GM23338 (cell line): Measurements from ENCODE around the gene SNX22. TPM values are rescaled to one million over a fixed set of nuclear protein-coding genes. Genes with fewer than 3 reads are reported as not detected.
A peak's percentile ranks its signal among the peaks of the same experiment; 100 is the strongest.

Experiments used
- ATAC-seq: fragments of 200-7000 bp; cut with Tn5 transposase; 3 replicates; pipeline ENCODE4 v1.9.1; 2020
- DNase-seq: peaks from one replicate; pipeline ENCODE4 v3.0.0-alpha.2; 2015; ENCODE audit warnings: low spot score
- H2AFZ ChIP-seq: fragments of 200-600 bp; sonication (generic); 2 replicates; pipeline ENCODE4 v1.8.0; 2016; ENCODE audit warnings: antibody characterized with exemption, mild to moderate bottlenecking, moderate library complexity
- H3F3A ChIP-seq: fragments of 200-600 bp; sonication (generic); replicated peaks from 2 replicates; pipeline ENCODE4 v1.8.0; 2017; ENCODE audit warnings: antibody characterized with exemption, mixed run types, low read depth
- H3K27ac ChIP-seq: fragments of 200-600 bp; sonication (generic); 2 replicates; pipeline ENCODE4 v1.6.1; 2016; ENCODE audit warnings: low read depth
- H3K27me3 ChIP-seq: fragments of 200-600 bp; sonication (generic); 2 replicates; pipeline ENCODE4 v1.8.0; 2016; ENCODE audit warnings: mild to moderate bottlenecking, mixed run types, moderate library complexity; ENCODE audit not compliant: insufficient read depth
- H3K36me3 ChIP-seq: fragments of 200-600 bp; sonication (generic); 2 replicates; pipeline ENCODE4 v1.8.0; 2016; ENCODE audit warnings: mild to moderate bottlenecking; ENCODE audit not compliant: insufficient read depth
- H3K4me1 ChIP-seq: fragments of 200-600 bp; sonication (generic); 2 replicates; pipeline ENCODE4 v1.8.0; 2016; ENCODE audit warnings: mild to moderate bottlenecking, moderate library complexity; ENCODE audit not compliant: insufficient read depth
- H3K4me2 ChIP-seq: fragments of 200-600 bp; sonication (generic); 2 replicates; pipeline ENCODE4 v1.7.1; 2017; ENCODE audit warnings: mixed run types
- H3K4me3 ChIP-seq: fragments of 200-600 bp; sonication (generic); 2 replicates; pipeline ENCODE4 v1.6.1; 2016; ENCODE audit warnings: mixed run types
- H3K79me2 ChIP-seq: fragments of 200-600 bp; sonication (generic); replicated peaks from 2 replicates; pipeline ENCODE4 v1.8.0; 2017; ENCODE audit warnings: mild to moderate bottlenecking; ENCODE audit not compliant: insufficient read depth
- H3K9me2 ChIP-seq: fragments of 200-600 bp; sonication (generic); 2 replicates; pipeline ENCODE4 v1.8.0; 2017; ENCODE audit not compliant: insufficient read depth
- H4K20me1 ChIP-seq: fragments of 200-600 bp; sonication (generic); replicated peaks from 2 replicates; pipeline ENCODE4 v1.8.0; 2017; ENCODE audit warnings: mild to moderate bottlenecking; ENCODE audit not compliant: insufficient read depth
- H3K27ac Mint-ChIP-seq: 2 replicates; pipeline ENCODE4 v1.8.0; 2020; ENCODE audit warnings: inconsistent platforms, mild to moderate bottlenecking, moderate library complexity, mixed read lengths
- H3K27me3 Mint-ChIP-seq: 3 replicates; pipeline ENCODE4 v1.8.0; 2022; ENCODE audit warnings: low read depth, mild to moderate bottlenecking, moderate library complexity, mixed read lengths, inconsistent platforms; ENCODE audit not compliant: insufficient read depth, poor library complexity
- H3K36me3 Mint-ChIP-seq: 3 replicates; pipeline ENCODE4 v1.8.0; 2021; ENCODE audit warnings: low read depth, mild to moderate bottlenecking, inconsistent platforms, moderate library complexity, mixed read lengths
- H3K4me1 Mint-ChIP-seq: 3 replicates; pipeline ENCODE4 v1.8.0; 2020; ENCODE audit warnings: mild to moderate bottlenecking, inconsistent platforms, mixed read lengths
- H3K4me3 Mint-ChIP-seq: 3 replicates; pipeline ENCODE4 v1.8.0; 2021; ENCODE audit warnings: moderate library complexity, mild to moderate bottlenecking, inconsistent platforms, mixed read lengths
- H3K9me3 Mint-ChIP-seq: 3 replicates; pipeline ENCODE4 v1.8.0; 2020; ENCODE audit warnings: moderate library complexity, mild to moderate bottlenecking, inconsistent platforms, mixed read lengths
- CREB1 ChIP-seq: fragments of 250-450 bp; sonication (Bioruptor Pico); IDR thresholded peaks from 2 replicates; pipeline ENCODE4 v1.5.0; 2020; ENCODE audit warnings: low read depth, mild to moderate bottlenecking, moderate library complexity
- EZH2 ChIP-seq: fragments of 200-600 bp; sonication (generic); IDR thresholded peaks from one replicate; pipeline ENCODE4 v1.8.0; 2017; ENCODE audit warnings: antibody characterized with exemption, mild to moderate bottlenecking, low read depth; ENCODE audit not compliant: unreplicated experiment
- EZH2phosphoT487 ChIP-seq: fragments of 200-600 bp; sonication (generic); IDR thresholded peaks from one replicate; pipeline ENCODE4 v1.8.1; 2018; ENCODE audit warnings: antibody characterized with exemption; ENCODE audit not compliant: unreplicated experiment
- JUNB ChIP-seq: IDR thresholded peaks from one replicate; pipeline ENCODE4 v1.6.1; 2016; ENCODE audit warnings: antibody characterized with exemption; ENCODE audit not compliant: unreplicated experiment
- NANOG ChIP-seq: IDR thresholded peaks from 2 replicates; pipeline ENCODE4 v1.6.1; 2016; ENCODE audit warnings: antibody characterized with exemption, borderline replicate concordance
- POLR2AphosphoS5 ChIP-seq: IDR thresholded peaks from 2 replicates; pipeline ENCODE4 v1.6.1; 2016; ENCODE audit warnings: antibody characterized with exemption, low read depth
- STAT1 ChIP-seq: IDR thresholded peaks from one replicate; pipeline ENCODE4 v1.6.1; 2016; ENCODE audit warnings: antibody characterized with exemption; ENCODE audit not compliant: unreplicated experiment
- ZNF114 ChIP-seq: fragments of 250-450 bp; sonication (Bioruptor Pico); IDR thresholded peaks from 2 replicates; pipeline ENCODE4 v1.5.0; 2020; ENCODE audit warnings: mild to moderate bottlenecking, moderate library complexity
- ZNF331 ChIP-seq: fragments of 250-450 bp; sonication (Bioruptor Pico); IDR thresholded peaks from 2 replicates; pipeline ENCODE4 v1.5.0; 2020; ENCODE audit warnings: low read depth, mild to moderate bottlenecking, moderate library complexity
- polyA plus RNA-seq: library from polyadenylated mRNA; unstranded; fragments of >200 nt; fragmentation: Nextera tagmentation; extraction: Ambion mirVana; gene quantifications from 2 replicates; pipeline ENCODE4 v1.2.1, GENCODE V29; 2016
- total RNA-seq: library from RNA; depleted of rRNA; stranded (reverse); fragments of >200 nt; shearing (Covaris generic); gene quantifications from 2 replicates; pipeline ENCODE4 v1.2.3, GENCODE V29; 2014
- TF ChIP-seq, protein P1 (sequence below), 2 experiments: fragments of 200-600 bp in 1 of 2; sonication (generic) in 1 of 2; conservative IDR thresholded peaks; 2 replicates each; pipeline versions ENCODE4 v1.5.1 to v1.6.1; 2016 to 2017; ENCODE audit warnings: antibody characterized with exemption in 2 of 2, low read depth in 2 of 2, mild to moderate bottlenecking in 2 of 2, moderate library complexity in 1 of 2
- TF ChIP-seq, protein P2 (sequence below): IDR thresholded peaks from one replicate; pipeline ENCODE4 v1.6.1; 2018; ENCODE audit warnings: antibody characterized with exemption; ENCODE audit not compliant: unreplicated experiment
- TF ChIP-seq, protein P3 (sequence below): IDR thresholded peaks from 2 replicates; pipeline ENCODE4 v1.6.1; 2016; ENCODE audit warnings: antibody characterized with exemption

The SNX22 gene
- total and polyA plus RNA-seq, 2 experiments from 2014 or later, result 3.7 to 5.7 TPM

DNA sequence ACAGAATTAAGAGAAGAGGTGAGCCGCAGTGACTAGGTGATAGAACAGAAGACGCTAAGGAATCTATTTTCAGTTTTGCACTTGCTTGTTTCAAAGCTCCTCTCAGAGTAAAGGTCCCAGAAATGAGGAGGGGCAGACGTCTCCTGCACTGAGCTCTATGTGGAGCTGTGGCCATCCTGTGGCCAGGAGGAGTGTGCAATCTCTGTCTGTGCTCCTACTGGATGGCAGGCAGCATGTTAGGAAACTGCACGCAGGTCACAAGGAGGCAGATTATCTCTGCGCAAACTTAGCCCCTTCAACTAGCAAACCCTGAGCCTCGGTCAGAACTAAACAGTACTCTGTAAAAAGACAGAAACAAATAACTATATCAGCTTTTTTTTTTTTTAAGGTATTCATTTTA is 42.4 kb downstream of the SNX22 start:
- no peaks in the 10 kb centered on the region for H3K9me3 Mint-ChIP-seq
- no peaks in the 10 kb centered on the region for H3K9me2 ChIP-seq
- no peak overlapping the region for H3K4me2 ChIP-seq
- ATAC-seq, result peak; percentile 68
- DNase-seq, result peak; percentile 16
- H3K79me2 ChIP-seq, result no peaks in the 10 kb centered on the region
- no peaks in the 10 kb centered on the region for H3K36me3 ChIP-seq
- no peak overlapping the region for H3K4me3 Mint-ChIP-seq
- TF ChIP-seq STAT1, result no peak
- TF ChIP-seq JUNB, result no peak
- no peak for TF ChIP-seq EZH2phosphoT487
- TF ChIP-seq, protein P1, sequence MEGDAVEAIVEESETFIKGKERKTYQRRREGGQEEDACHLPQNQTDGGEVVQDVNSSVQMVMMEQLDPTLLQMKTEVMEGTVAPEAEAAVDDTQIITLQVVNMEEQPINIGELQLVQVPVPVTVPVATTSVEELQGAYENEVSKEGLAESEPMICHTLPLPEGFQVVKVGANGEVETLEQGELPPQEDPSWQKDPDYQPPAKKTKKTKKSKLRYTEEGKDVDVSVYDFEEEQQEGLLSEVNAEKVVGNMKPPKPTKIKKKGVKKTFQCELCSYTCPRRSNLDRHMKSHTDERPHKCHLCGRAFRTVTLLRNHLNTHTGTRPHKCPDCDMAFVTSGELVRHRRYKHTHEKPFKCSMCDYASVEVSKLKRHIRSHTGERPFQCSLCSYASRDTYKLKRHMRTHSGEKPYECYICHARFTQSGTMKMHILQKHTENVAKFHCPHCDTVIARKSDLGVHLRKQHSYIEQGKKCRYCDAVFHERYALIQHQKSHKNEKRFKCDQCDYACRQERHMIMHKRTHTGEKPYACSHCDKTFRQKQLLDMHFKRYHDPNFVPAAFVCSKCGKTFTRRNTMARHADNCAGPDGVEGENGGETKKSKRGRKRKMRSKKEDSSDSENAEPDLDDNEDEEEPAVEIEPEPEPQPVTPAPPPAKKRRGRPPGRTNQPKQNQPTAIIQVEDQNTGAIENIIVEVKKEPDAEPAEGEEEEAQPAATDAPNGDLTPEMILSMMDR (conservative IDR thresholded peaks at IDR 0.05; ENCODE audit: low read depth in 2 of 2), result peak in 1 of 2 experiments; percentile 48; a peak in 2 of 4 replicates
- TF ChIP-seq POLR2AphosphoS5, result no peak
- TF ChIP-seq, protein P2, sequence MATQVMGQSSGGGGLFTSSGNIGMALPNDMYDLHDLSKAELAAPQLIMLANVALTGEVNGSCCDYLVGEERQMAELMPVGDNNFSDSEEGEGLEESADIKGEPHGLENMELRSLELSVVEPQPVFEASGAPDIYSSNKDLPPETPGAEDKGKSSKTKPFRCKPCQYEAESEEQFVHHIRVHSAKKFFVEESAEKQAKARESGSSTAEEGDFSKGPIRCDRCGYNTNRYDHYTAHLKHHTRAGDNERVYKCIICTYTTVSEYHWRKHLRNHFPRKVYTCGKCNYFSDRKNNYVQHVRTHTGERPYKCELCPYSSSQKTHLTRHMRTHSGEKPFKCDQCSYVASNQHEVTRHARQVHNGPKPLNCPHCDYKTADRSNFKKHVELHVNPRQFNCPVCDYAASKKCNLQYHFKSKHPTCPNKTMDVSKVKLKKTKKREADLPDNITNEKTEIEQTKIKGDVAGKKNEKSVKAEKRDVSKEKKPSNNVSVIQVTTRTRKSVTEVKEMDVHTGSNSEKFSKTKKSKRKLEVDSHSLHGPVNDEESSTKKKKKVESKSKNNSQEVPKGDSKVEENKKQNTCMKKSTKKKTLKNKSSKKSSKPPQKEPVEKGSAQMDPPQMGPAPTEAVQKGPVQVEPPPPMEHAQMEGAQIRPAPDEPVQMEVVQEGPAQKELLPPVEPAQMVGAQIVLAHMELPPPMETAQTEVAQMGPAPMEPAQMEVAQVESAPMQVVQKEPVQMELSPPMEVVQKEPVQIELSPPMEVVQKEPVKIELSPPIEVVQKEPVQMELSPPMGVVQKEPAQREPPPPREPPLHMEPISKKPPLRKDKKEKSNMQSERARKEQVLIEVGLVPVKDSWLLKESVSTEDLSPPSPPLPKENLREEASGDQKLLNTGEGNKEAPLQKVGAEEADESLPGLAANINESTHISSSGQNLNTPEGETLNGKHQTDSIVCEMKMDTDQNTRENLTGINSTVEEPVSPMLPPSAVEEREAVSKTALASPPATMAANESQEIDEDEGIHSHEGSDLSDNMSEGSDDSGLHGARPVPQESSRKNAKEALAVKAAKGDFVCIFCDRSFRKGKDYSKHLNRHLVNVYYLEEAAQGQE, result no peak
- no peaks in the 10 kb centered on the region for H4K20me1 ChIP-seq
- H3K27ac Mint-ChIP-seq, result no peak overlapping the region
- no peaks in the 10 kb centered on the region for H3K36me3 Mint-ChIP-seq
- H3K4me1 Mint-ChIP-seq, result peaks cover 5% of the 10 kb centered on the region; the same call in 1 of the 3 replicates
- H3F3A ChIP-seq, result no peaks in the 10 kb centered on the region
- no peak overlapping the region for H2AFZ ChIP-seq
- no peaks in the 10 kb centered on the region for H3K27me3 Mint-ChIP-seq
- H3K4me3 ChIP-seq, result no peak overlapping the region
- H3K27ac ChIP-seq, result no peak overlapping the region
- no peaks in the 10 kb centered on the region for H3K4me1 ChIP-seq
- no peaks in the 10 kb centered on the region for H3K27me3 ChIP-seq

DNA sequence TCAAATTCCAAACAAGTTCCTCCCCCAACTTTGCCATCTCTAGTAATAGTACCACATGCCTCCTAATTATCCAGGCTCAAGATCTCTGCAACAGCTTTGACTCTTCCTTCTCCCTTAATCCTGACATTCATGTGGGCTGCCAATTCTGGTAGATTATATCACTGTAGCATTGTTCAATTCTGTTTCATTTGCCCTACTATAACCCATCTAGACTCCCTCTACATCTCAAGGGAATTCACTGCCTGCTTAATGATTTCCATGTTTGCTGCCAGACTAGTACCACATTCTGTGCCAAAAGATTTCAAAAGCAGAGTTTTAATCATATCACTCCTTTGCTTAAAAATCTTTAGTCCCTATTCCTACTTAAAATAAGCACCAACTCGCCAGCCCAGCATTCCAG is 45.9 kb downstream of the SNX22 start:
- H3K4me2 ChIP-seq, result no peak overlapping the region
- no peak overlapping the region for H3K4me3 ChIP-seq
- Mint-ChIP-seq H3K9me3 (no peaks in the 10 kb centered on the region), H3K4me3 (no peak overlapping the region), H3K36me3 (0 out of 3 replicates have a peak, but pooled peaks cover 4% of the 10 kb centered on the region), H3K27ac (no peak overlapping the region), H3K4me1 (no peaks in the 10 kb centered on the region; the same call in 2 of the 3 replicates), H3K27me3 (peaks cover under 1% of the 10 kb centered on the region)
- ATAC-seq, result no peak
- H3K9me2 ChIP-seq, result no peaks in the 10 kb centered on the region
- H2AFZ ChIP-seq, result no peak overlapping the region
- no peak overlapping the region for H3K27ac ChIP-seq
- DNase-seq, result no peak
- 0 out of 2 replicates have a peak, but pooled peaks cover 6% of the 10 kb centered on the region for H3K36me3 ChIP-seq
- no peaks in the 10 kb centered on the region for H3F3A ChIP-seq
- H3K4me1 ChIP-seq, result no peaks in the 10 kb centered on the region
- no peaks in the 10 kb centered on the region for H4K20me1 ChIP-seq
- H3K79me2 ChIP-seq, result no peaks in the 10 kb centered on the region
- no peaks in the 10 kb centered on the region for H3K27me3 ChIP-seq
- TF ChIP-seq, protein P3, sequence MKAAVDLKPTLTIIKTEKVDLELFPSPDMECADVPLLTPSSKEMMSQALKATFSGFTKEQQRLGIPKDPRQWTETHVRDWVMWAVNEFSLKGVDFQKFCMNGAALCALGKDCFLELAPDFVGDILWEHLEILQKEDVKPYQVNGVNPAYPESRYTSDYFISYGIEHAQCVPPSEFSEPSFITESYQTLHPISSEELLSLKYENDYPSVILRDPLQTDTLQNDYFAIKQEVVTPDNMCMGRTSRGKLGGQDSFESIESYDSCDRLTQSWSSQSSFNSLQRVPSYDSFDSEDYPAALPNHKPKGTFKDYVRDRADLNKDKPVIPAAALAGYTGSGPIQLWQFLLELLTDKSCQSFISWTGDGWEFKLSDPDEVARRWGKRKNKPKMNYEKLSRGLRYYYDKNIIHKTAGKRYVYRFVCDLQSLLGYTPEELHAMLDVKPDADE, result no peak
- TF ChIP-seq CREB1 (CRISPR knock-in tag), result no peak
- no peak for TF ChIP-seq EZH2phosphoT487
- no peak for TF ChIP-seq ZNF331
- TF ChIP-seq, protein P2, result no peak
- no peak for TF ChIP-seq STAT1
- TF ChIP-seq EZH2, result no peak
- no peak for TF ChIP-seq NANOG
- no peak for TF ChIP-seq ZNF114 (CRISPR knock-in tag)
- no peak for TF ChIP-seq JUNB
- TF ChIP-seq, protein P1 (conservative IDR thresholded peaks at IDR 0.05; ENCODE audit: low read depth in 2 of 2), result no peak
- TF ChIP-seq POLR2AphosphoS5, result no peak
